ENCODE results near the gene INPP5K.
A peak's percentile ranks its signal among the peaks of the same experiment; 100 is the strongest.
"Not testable (repeated sequence)": the region's sequence is repeated elsewhere in the genome, so short reads cannot be mapped to it uniquely, and the experiment has no call there.

INPP5K gene

DNA sequence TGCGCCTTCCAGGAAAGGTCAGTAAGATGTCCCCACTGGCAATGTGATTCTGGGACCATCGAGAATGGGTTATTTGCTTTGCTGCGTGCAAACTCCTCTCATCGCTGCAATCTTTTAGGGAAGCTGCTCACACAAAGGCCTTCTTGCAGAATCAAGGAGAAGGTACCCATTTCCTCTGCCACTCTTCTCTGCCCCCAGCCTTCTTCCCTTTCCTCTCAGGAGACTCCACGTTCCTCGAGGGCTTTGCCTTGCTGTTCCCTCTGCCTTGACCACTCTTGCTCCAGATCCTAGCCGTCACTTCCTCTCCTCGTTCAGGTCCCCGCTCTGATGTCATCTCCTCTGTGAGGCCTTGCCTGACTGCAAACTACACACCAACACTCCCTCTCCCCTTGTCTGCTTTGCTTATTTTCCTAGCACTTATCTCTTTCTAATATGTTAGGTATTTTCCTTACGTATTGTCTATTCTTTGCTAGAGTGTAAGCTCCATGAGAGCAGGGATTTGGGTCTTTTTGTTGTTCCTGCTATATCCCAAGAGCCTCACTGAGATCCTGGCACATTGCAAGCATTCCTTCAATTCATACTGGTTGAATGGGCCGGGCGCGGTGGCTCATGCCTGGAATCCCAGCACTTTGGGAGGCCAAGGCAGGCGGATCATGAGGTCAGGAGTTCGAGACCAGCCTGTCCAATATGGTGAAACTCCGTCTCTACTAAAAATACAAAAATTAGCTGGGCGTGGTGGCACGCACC is 55.0 kb downstream of the INPP5K start:
- no peak for DNase-seq

DNA sequence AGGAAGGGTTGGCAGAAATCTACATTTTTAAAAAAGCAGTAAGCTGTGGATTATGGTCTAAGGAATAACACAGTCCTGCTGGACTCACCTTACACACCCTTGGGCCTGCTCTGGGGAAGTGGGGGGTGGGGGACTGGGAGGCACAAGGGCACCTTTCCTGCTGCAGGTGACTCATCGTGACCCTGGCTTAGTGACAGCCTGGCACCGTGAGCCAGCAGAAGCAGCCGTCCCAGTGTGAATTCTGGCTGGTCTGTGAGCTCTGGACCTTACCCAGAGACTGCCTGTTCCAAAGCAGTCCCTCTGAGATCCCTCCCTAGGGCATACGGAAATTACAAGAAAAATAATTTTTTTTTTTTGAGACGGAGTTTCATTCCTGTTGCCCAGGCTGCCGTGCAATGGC is 56.2 kb downstream of the INPP5K start:
- DNase-seq, result no peak

- peak; percentile 91 for DNase-seq
These were observed 60.4 kb downstream of the INPP5K start, which contains the start of gene CRK for GRCh38 chr17:1455797-1456599. CRK (minus strand) TSS chr17:1456232; CDS start chr17:1456117, 115 bp downstream.

DNA sequence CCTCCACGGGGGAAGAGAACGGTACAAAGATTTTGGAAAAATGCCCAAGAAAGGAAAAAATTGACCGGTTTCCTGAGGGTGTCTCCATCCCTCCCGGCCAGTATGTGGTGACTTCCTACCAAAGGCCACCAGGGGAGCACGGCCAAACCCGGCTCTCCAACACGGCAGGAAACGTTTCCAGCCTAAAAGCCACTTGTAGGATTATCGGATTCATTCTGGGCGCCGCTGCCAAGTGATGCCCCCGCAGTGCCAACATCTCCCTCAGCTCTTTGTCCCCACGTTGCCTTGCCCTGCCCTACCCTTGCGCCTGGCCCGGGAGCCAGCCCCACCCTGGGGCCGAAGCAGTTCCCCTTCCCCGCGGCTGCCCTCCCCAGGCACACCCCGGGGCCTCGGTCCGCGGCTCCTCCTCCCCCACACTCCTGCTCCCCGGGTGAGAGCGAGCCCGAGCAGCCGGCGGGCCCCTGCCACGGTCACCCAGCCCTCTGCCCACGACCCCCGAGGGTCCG is 61.1 kb downstream of the INPP5K start:
- peak; percentile 32 for DNase-seq

GRCh38 chr17:1454541-1454940 is 61.9 kb downstream of the INPP5K start:
- no peak for DNase-seq

DNA sequence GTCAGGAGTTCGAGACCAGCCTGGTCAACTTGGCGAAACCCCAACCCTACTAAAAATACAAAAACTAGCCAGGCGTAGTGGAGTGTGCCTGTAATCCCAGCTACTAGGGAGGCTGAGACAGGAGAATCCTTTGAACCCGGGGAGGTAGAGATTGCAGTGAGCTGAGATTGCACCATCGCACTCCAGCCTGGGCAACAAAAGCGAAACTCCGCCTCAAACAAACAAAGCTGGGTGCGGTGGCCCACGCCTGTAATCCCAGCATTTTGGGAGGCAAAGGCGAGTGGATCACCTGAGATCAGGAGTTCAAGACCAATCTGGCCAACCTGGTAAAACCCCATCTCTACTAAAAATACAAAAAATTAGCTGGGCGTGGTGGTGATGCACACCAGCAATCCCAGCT is 62.7 kb downstream of the INPP5K start:
- not testable (repeated sequence) for DNase-seq

DNA sequence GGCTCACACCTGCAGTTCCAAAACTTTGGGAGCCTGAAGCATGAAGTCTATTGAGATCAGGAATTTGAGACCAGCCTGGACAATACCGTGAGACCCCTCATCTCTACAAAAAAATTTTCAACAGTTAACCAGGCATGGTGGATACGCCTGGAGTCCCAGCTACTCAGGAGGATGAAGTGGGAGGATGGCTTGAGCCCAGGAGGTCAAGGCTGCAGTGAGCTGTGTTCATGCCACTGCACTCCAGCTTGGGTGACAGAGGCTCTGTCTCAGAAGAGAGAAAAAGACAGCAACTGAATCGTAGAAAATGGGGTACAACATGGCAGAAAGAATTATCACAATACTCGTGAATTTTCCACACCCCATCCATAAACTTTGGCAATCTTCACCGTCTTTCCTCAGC is 63.6 kb downstream of the INPP5K start:
- DNase-seq, result no peak

GRCh38 chr17:1450261-1450660 is 66.2 kb downstream of the INPP5K start:
- not testable (repeated sequence) for DNase-seq

DNA sequence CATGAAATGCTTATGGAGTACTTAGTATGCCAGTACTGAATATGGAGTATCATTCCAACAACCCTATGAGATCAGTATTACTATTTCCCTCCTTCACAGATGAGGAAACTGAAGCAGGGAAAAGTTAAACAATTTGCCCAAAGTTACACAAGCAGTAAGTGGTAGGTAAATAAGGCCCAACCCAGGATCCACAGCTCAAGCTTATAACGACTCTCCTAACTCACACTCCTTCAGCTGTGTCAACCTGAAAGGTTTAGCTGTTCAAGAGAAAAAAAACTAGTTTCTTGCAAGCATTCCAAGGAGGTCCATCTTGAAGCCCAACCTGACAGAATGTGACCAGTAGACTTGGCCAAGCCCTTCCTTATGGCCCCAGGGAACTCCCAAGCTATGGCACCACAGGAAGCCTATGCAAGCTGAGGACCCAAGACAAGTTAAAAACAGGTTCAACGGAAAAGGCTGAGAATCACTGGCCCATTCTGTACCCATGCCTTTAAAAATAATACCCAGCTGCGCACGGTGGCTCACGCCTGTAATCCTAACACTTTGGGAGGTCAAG is 66.9 kb downstream of the INPP5K start:
- DNase-seq, result no peak

DNA sequence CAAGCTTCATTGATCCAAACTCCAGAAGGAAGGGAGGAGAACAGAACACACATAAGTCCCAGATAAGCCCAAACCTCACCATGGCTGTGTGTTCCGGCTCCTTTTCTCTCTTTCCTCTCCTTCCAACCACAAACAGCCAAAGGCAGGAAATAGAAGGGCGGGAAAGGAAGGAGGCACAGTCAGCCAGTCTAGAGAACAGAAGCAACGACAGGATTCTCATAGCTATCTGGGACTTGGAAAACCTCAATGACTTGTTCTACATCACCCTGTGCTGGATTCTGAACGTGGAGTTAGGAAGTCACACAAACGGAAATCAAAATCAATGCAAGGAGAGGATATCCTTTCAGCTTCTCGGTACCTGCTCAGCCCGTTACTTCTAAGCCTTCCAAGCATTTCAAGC is 69.4 kb downstream of the INPP5K start:
- DNase-seq, result no peak

DNA sequence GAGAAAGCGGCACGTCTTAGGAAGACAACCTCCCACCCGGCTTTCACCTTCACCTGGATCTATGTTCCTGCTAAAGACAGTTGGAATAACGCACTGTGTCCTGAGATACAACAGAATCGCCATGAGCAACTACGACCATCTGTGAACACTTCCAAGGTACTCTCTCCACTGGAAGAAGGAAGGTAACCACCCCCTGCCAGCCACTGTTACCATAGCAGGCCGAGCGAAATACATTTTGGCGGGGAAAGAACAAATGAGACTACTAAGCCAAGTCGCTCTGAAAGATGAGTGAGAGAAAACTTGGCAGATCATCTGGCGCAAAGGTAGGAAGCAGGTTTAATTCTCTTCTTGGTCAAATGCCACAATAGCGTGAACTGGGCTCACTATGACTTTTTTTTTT is 70.2 kb downstream of the INPP5K start:
- no peak for DNase-seq

DNA sequence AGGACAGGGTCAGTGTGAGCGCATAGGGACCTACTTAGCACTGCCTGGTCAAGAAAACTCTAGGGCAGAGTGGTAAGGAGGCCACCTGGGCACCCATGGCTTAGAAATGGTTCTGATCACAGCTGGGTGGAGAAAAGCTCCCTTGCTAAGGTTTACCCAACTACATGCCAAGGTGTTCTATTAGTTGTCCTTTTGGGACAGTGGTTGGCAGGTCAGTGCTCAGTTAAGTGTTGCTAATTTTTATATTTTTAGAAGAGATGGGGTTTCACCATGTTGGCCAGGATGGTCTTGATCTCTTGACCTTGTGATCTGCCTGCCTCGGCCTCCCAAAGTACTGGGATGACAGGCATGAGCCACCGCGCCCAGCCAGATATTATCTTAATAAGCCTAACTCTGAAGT is 70.7 kb downstream of the INPP5K start:
- not testable (repeated sequence) for DNase-seq
